ENCODE data around the gene ZDHHC4. TPM values are rescaled to one million over a fixed set of nuclear protein-coding genes. Genes with fewer than 3 reads are reported as not detected.
"Not testable (repeated sequence)": the region's sequence is repeated elsewhere in the genome, so short reads cannot be mapped to it uniquely, and the experiment has no call there.

Gene ZDHHC4
- total and polyA plus RNA-seq, 8 donors, result 28.4 to 43.4 (median 36.0) TPM

- no peak for TF ChIP-seq CTCF (IDR thresholded peaks at IDR 0.05)
- Histone ChIP-seq H3K27ac (no peak overlapping the region), H3K9me3 (no peaks in the 10 kb centered on the region), H3K27me3 (no peaks in the 10 kb centered on the region), H3K4me1 (peaks cover 0 to 4% (median 3%) of the 10 kb centered on the region in 3 donors), H3K36me3 (no peaks in the 10 kb centered on the region), H3K4me3 (no peak overlapping the region)
- FAIRE-seq (no peak), DNase-seq (no peak), ATAC-seq (no peak)
- intact Hi-C loops (cut with DNase I), result no loop called here
- WGBS, 2 donors, result 64 to 67% methylated on average over 7 of the region's 7 CpGs
These were observed 54.4 kb downstream of the ZDHHC4 start for GRCh38 chr7:6631605-6632004.

- Histone ChIP-seq H3K4me3 (no peak overlapping the region), H3K4me1 (peaks cover 0 to 8% (median 3%) of the 10 kb centered on the region in 3 donors), H3K9me3 (no peaks in the 10 kb centered on the region), H3K36me3 (no peaks in the 10 kb centered on the region), H3K27me3 (no peaks in the 10 kb centered on the region), H3K27ac (no peak overlapping the region)
- 68 to 75% methylated on average over 8 of the region's 8 CpGs for WGBS, 2 donors
- no peak for TF ChIP-seq CTCF (IDR thresholded peaks at IDR 0.05)
- intact Hi-C loops (cut with DNase I), result no loop called here
- no peak for ATAC-seq
- no peak for FAIRE-seq
- no peak for DNase-seq
These were observed 56.8 kb downstream of the ZDHHC4 start for GRCh38 chr7:6634021-6634420.

- ATAC-seq; H3K27ac ChIP-seq; H3K9me3 ChIP-seq; intact Hi-C loops (cut with DNase I); H3K27me3 ChIP-seq; H3K4me3 ChIP-seq; H3K36me3 ChIP-seq; FAIRE-seq; DNase-seq; H3K4me1 ChIP-seq: not testable (repeated sequence)
- 87 to 88% methylated on average over 5 of the region's 5 CpGs for WGBS, 2 donors
These were observed 57.7 kb downstream of the ZDHHC4 start for GRCh38 chr7:6634971-6635370.

- no peak for FAIRE-seq
- intact Hi-C loops (cut with DNase I), result no loop called here
- Histone ChIP-seq H3K36me3 (no peaks in the 10 kb centered on the region), H3K9me3 (no peaks in the 10 kb centered on the region), H3K4me1 (peaks cover 0 to 8% (median 3%) of the 10 kb centered on the region in 3 donors), H3K4me3 (peak within 1 kb of the TSS; percentile 91 to 95 (median 94)), H3K27me3 (no peaks in the 10 kb centered on the region), H3K27ac (peak within 1 kb of the TSS in 3 of 4 donors; percentile 22 to 67 (median 63))
- peak; percentile 48 to 86 (median 62) for DNase-seq
- ATAC-seq, result peak; percentile 84 to 92 (median 91)
- 1% methylated on average over 53 to 104 of the region's 104 CpGs for WGBS, 2 donors
- no peak for TF ChIP-seq CTCF (IDR thresholded peaks at IDR 0.05)
These were observed 59.7 kb downstream of the ZDHHC4 start, which contains the start of gene ZNF316 for GRCh38 chr7:6636741-6637543. Gene ZNF316 (plus strand): TSS chr7:6637318. CDS start chr7:6642410, 5,092 bp downstream.

GRCh38 chr7:6637544-6638229, 60.4 kb downstream of the ZDHHC4 start:
- intact Hi-C loops (cut with DNase I), result no loop called here
- Histone ChIP-seq H3K27me3 (no peaks in the 10 kb centered on the region), H3K36me3 (peaks cover 0 to 2% (median 0%) of the 10 kb centered on the region in 3 donors), H3K4me1 (peaks cover 0 to 8% (median 3%) of the 10 kb centered on the region in 3 donors), H3K4me3 (peak overlapping the region; percentile 55 to 93 (median 86)), H3K9me3 (no peaks in the 10 kb centered on the region), H3K27ac (peak overlapping the region in 1 of 4 donors; percentile 22)
- no peak for TF ChIP-seq CTCF (IDR thresholded peaks at IDR 0.05)
- ATAC-seq, result peak in 3 of 4 donors; percentile 35 to 53 (median 52)
- 1% methylated on average over 42 to 60 of the region's 60 CpGs for WGBS, 2 donors
- peak in 3 of 6 donors; percentile 23 to 76 (median 39) for DNase-seq
- FAIRE-seq, result no peak

Other genes with a start within 250 kb of the ZDHHC4 start
- 1 to 10 TPM; 5.9 to 9.9 (median 8.2) TPM for gene FAM220A, start 228.5 kb upstream of the ZDHHC4 start, total RNA-seq
- gene FAM220A, start 228.5 kb upstream of the ZDHHC4 start, polyA plus RNA-seq, result 1 to 10 TPM; 3.2 to 4.7 TPM
- 100 to 1,000 TPM in 1 of 6 donors, 10 to 100 TPM in 5; 62.7 to 137 (median 81.8) TPM for gene RAC1, start 202.9 kb upstream of the ZDHHC4 start, total RNA-seq
- 100 to 1,000 TPM in 1 of 2 donors, 10 to 100 TPM in 1; 92.7 to 149 TPM for gene RAC1, start 202.9 kb upstream of the ZDHHC4 start, polyA plus RNA-seq
- gene DAGLB, start 129.5 kb upstream of the ZDHHC4 start, total RNA-seq, result 10 to 100 TPM in 3 of 6 donors, 1 to 10 TPM in 3; 7.8 to 15.3 (median 9.9) TPM
- gene DAGLB, start 129.5 kb upstream of the ZDHHC4 start, polyA plus RNA-seq, result 10 to 100 TPM in 1 of 2 donors, 1 to 10 TPM in 1; 10.0 to 16.7 TPM
- 10 to 100 TPM; 54.2 to 97.0 (median 82.5) TPM for gene KDELR2, start 93.3 kb upstream of the ZDHHC4 start, total RNA-seq
- gene KDELR2, start 93.3 kb upstream of the ZDHHC4 start, polyA plus RNA-seq, result 10 to 100 TPM; 47.2 to 63.4 TPM
- gene GRID2IP, start 26.0 kb upstream of the ZDHHC4 start, total RNA-seq, result under 1 TPM; 0.47 to 1.00 (median 0.75) TPM
- gene GRID2IP, start 26.0 kb upstream of the ZDHHC4 start, polyA plus RNA-seq, result under 1 TPM; 0.47 to 0.57 TPM
- 10 to 100 TPM; 12.4 to 18.1 (median 14.1) TPM for gene INTS15, start 12.6 kb downstream of the ZDHHC4 start, total RNA-seq
- gene INTS15, start 12.6 kb downstream of the ZDHHC4 start, polyA plus RNA-seq, result 10 to 100 TPM; 21.1 to 23.0 TPM
- gene ZNF853, start 38.2 kb downstream of the ZDHHC4 start, total RNA-seq, result 1 to 10 TPM; 3.6 to 7.8 (median 5.8) TPM
- gene ZNF853, start 38.2 kb downstream of the ZDHHC4 start, polyA plus RNA-seq, result 1 to 10 TPM; 1.6 to 4.3 TPM
- 10 to 100 TPM; 12.4 to 21.6 (median 14.5) TPM for gene ZNF316, start 59.9 kb downstream of the ZDHHC4 start, total RNA-seq
- gene ZNF316, start 59.9 kb downstream of the ZDHHC4 start, polyA plus RNA-seq, result 10 to 100 TPM; 19.6 to 52.6 TPM
- 10 to 100 TPM in 3 of 6 donors, 1 to 10 TPM in 3; 7.9 to 15.3 (median 10.2) TPM for gene ZNF12, start 129.5 kb downstream of the ZDHHC4 start, total RNA-seq
- gene ZNF12, start 129.5 kb downstream of the ZDHHC4 start, polyA plus RNA-seq, result 1 to 10 TPM; 5.9 to 7.2 TPM
- gene RSPH10B2, start 176.6 kb downstream of the ZDHHC4 start, total RNA-seq, result under 1 TPM in 2 of 6 donors, not detected in 4; 0.06 to 0.37 TPM
- not detected for gene RSPH10B2, start 176.6 kb downstream of the ZDHHC4 start, polyA plus RNA-seq
- 10 to 100 TPM; 21.1 to 35.8 (median 24.7) TPM for gene CCZ1B, start 248.8 kb downstream of the ZDHHC4 start, total RNA-seq
- 10 to 100 TPM; 27.7 to 33.0 TPM for gene CCZ1B, start 248.8 kb downstream of the ZDHHC4 start, polyA plus RNA-seq